Measurements from ENCODE around the gene LRRC59. TPM values are rescaled to one million over a fixed set of nuclear protein-coding genes. Genes with fewer than 3 reads are reported as not detected.
A peak's percentile ranks its signal among the peaks of the same experiment; 100 is the strongest.
"Not testable (repeated sequence)": the region's sequence is repeated elsewhere in the genome, so short reads cannot be mapped to it uniquely, and the experiment has no call there.

Gene LRRC59
- total RNA-seq, 1 donor from 2014 or later = 68.0 TPM

DNA sequence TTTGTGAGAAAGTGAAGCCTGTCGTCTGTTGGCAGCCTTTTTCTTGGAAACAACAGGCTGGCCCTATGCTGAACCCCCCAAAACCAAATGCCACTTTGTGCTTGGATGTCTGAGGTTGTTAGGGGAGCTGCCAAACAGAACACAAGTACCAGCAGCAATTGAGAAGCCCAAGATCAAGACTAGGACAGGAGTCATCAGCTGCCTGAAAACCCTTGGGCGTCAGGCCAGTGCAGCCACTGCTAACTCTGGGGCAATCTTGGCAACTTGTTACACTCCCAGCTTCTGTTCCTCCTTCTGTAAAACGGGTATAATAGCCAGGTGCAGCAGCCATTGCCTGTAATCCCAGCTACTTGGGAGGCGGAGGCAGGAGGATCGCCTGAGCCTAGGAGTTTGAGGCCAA is 9.3 kb upstream of the LRRC59 start:
- no peaks in the 10 kb centered on the region for H3K36me3 ChIP-seq
- TF ChIP-seq CTCF (IDR thresholded peaks at IDR 0.05) = no peak
- ATAC-seq (peak; percentile 25), DNase-seq (no peak)
- intact Hi-C loops (cut with DNase I) = no loop called here
- H3K27ac ChIP-seq = no peak overlapping the region
- H3K4me1 ChIP-seq = no peaks in the 10 kb centered on the region
- H3K27me3 ChIP-seq = no peaks in the 10 kb centered on the region
- no peaks in the 10 kb centered on the region for H3K9me3 ChIP-seq
- no peak overlapping the region for H3K4me3 ChIP-seq

- H3K36me3 ChIP-seq; H3K4me3 ChIP-seq; H3K4me1 ChIP-seq; H3K27me3 ChIP-seq; H3K27ac ChIP-seq; intact Hi-C loops (cut with DNase I); DNase-seq; H3K9me3 ChIP-seq; ATAC-seq: not testable (repeated sequence)
Measured at GRCh38 chr17:50405351-50405750, 8.0 kb upstream of the LRRC59 start.

GRCh38 chr17:50399591-50399990 is 2.3 kb upstream of the LRRC59 start:
- H3K4me1 ChIP-seq = peaks cover 21% of the 10 kb centered on the region
- H3K36me3 ChIP-seq; ATAC-seq; DNase-seq; intact Hi-C loops (cut with DNase I); H3K27ac ChIP-seq; H3K27me3 ChIP-seq; H3K4me3 ChIP-seq; H3K9me3 ChIP-seq: not testable (repeated sequence)

- Histone ChIP-seq H3K36me3 (peaks cover 15% of the 10 kb centered on the region), H3K4me1 (peaks cover 23% of the 10 kb centered on the region)
- H3K4me3 ChIP-seq; ATAC-seq; H3K27me3 ChIP-seq; H3K9me3 ChIP-seq; H3K27ac ChIP-seq; DNase-seq; intact Hi-C loops (cut with DNase I): not testable (repeated sequence)
Measured at GRCh38 chr17:50398672-50399071, 1.3 kb upstream of the LRRC59 start.

GRCh38 chr17:50397919-50398285 is 579 bp upstream of the LRRC59 start:
- Histone ChIP-seq H3K36me3 (peaks cover 23% of the 10 kb centered on the region), H3K9me3 (no peaks in the 10 kb centered on the region), H3K27me3 (no peaks in the 10 kb centered on the region), H3K4me3 (peak overlapping the region; percentile 99), H3K4me1 (peaks cover 23% of the 10 kb centered on the region), H3K27ac (no peak overlapping the region)
- no peak for DNase-seq
- no peak for TF ChIP-seq CTCF (IDR thresholded peaks at IDR 0.05)
- intact Hi-C loops (cut with DNase I) = no loop called here
- no peak for ATAC-seq

- no peak for TF ChIP-seq CTCF (IDR thresholded peaks at IDR 0.05)
- DNase-seq = peak; percentile 76
- intact Hi-C loops (cut with DNase I) = no loop called here
- Histone ChIP-seq H3K4me3 (peak overlapping the region; percentile 99), H3K27ac (peak overlapping the region; percentile 94), H3K9me3 (no peaks in the 10 kb centered on the region), H3K27me3 (no peaks in the 10 kb centered on the region), H3K4me1 (peaks cover 23% of the 10 kb centered on the region), H3K36me3 (peaks cover 37% of the 10 kb centered on the region)
- ATAC-seq = peak; percentile 63
Measured at GRCh38 chr17:50396261-50397110, 837 bp downstream of the LRRC59 start.

- H3K36me3 ChIP-seq = peaks cover 54% of the 10 kb centered on the region
- H3K9me3 ChIP-seq = no peaks in the 10 kb centered on the region
- no peak for DNase-seq
- intact Hi-C loops (cut with DNase I) = no loop called here
- H3K4me1 ChIP-seq = peaks cover 23% of the 10 kb centered on the region
- no peak overlapping the region for H3K4me3 ChIP-seq
- H3K27me3 ChIP-seq = no peaks in the 10 kb centered on the region
- H3K27ac ChIP-seq = no peak overlapping the region
- no peak for TF ChIP-seq CTCF (IDR thresholded peaks at IDR 0.05)
- no peak for ATAC-seq
Measured at GRCh38 chr17:50394711-50395110, 2.6 kb downstream of the LRRC59 start.
